A673 (cell line): ENCODE measurements around the gene TRPM8. TPM values are rescaled to one million over a fixed set of nuclear protein-coding genes. Genes with fewer than 3 reads are reported as not detected.
"Not testable (repeated sequence)": the region's sequence is repeated elsewhere in the genome, so short reads cannot be mapped to it uniquely, and the experiment has no call there.

Experiments used
- BruUV-seq: library from RNA; stranded (reverse); fragments of 400-500 nt; replicated peaks from 2 replicates; lab custom pipeline; 2021; lab: Mats Ljungman, UMichigan
- CTCF ChIA-PET: fragments of 300-600 bp; sonication (Branson Sonifier 250); formaldehyde crosslinking; loops from one replicate; lab custom pipeline; 2022; ENCODE audit warnings: antibody characterized with exemption; lab: Charles Lee
- POLR2A ChIA-PET: fragments of 300-600 bp; sonication (Branson Sonifier 250); formaldehyde crosslinking; loops from one replicate; lab custom pipeline; 2022; ENCODE audit warnings: antibody characterized with exemption; ENCODE audit not compliant: low non-redundant PET; lab: Charles Lee
- DNase-seq: peaks from one replicate; pipeline ENCODE4 v3.0.0-alpha.2; 2015; ENCODE audit warnings: low spot score
- H3K27ac ChIP-seq: fragments of 200-600 bp; sonication (generic); 2 replicates; pipeline ENCODE4 v1.5.1; 2016; ENCODE audit warnings: mixed run types, low read depth, mild to moderate bottlenecking, mixed read lengths, antibody characterized with exemption, low read length; ENCODE audit not compliant: poor library complexity, severe bottlenecking
- H3K27me3 ChIP-seq: fragments of 200-600 bp; sonication (generic); replicated peaks from 2 replicates; pipeline ENCODE4 v1.6.1; 2017; ENCODE audit warnings: mixed run types, low read depth, mild to moderate bottlenecking, mixed read lengths, antibody characterized with exemption, low read length; ENCODE audit not compliant: insufficient read depth, poor library complexity
- H3K36me3 ChIP-seq: fragments of 200-600 bp; sonication (generic); 2 replicates; pipeline ENCODE4 v1.6.1; 2016; ENCODE audit warnings: mixed run types, mild to moderate bottlenecking, mixed read lengths, antibody characterized with exemption, low read length; ENCODE audit not compliant: insufficient read depth, poor library complexity, severe bottlenecking
- H3K4me1 ChIP-seq: fragments of 200-600 bp; sonication (generic); 2 replicates; pipeline ENCODE4 v1.6.1; 2017; ENCODE audit warnings: mixed run types, mild to moderate bottlenecking, mixed read lengths, antibody characterized with exemption, low read length; ENCODE audit not compliant: insufficient read depth, poor library complexity, severe bottlenecking
- H3K4me3 ChIP-seq: fragments of 200-600 bp; sonication (generic); 2 replicates; pipeline ENCODE4 v1.5.1; 2016; ENCODE audit warnings: low read depth, mixed run types, mild to moderate bottlenecking, mixed read lengths, low read length; ENCODE audit not compliant: poor library complexity, severe bottlenecking
- H3K9me3 ChIP-seq: fragments of 200-600 bp; sonication (generic); 2 replicates; pipeline ENCODE4 v1.6.1; 2016; ENCODE audit warnings: mixed run types, low read depth, mild to moderate bottlenecking, mixed read lengths, antibody characterized with exemption, low read length; ENCODE audit not compliant: poor library complexity, severe bottlenecking
- CTCF ChIP-seq: fragments of 300-800, 200-600 bp; sonication (generic); conservative IDR thresholded peaks from 2 replicates; pipeline ENCODE4 v1.5.1; 2017; ENCODE audit warnings: low read depth, mild to moderate bottlenecking, antibody characterized with exemption, low read length, moderate library complexity, mixed read lengths
- EZH2 ChIP-seq: fragments of 200-600 bp; sonication (generic); IDR thresholded peaks from 2 replicates; pipeline ENCODE4 v1.6.1; 2017; ENCODE audit warnings: borderline replicate concordance, low read depth, mild to moderate bottlenecking, mixed read lengths, antibody characterized with exemption, low read length; ENCODE audit not compliant: poor library complexity, severe bottlenecking
- intact Hi-C: fragments of 100-400 bp; cut with micrococcal nuclease; formaldehyde crosslinking; loops from one replicate; pipeline ENCODE4 v1.10.0; 2022; ENCODE audit not compliant: unreplicated experiment
- total RNA-seq: library from RNA; stranded (reverse); gene quantifications from 2 replicates; pipeline ENCODE4 v1.2.3, GENCODE V29; 2021

TRPM8 gene
- total RNA-seq, 1 experiment from 2014 or later: 8.9 TPM

- intact Hi-C loops: no loop called here
- DNase-seq: no peak
- H3K27ac ChIP-seq: no peak overlapping the region
- ChIA-PET CTCF (no interaction called here), POLR2A (no interaction called here)
- TF ChIP-seq EZH2 (no peak), CTCF (no peak)
- H3K4me1 ChIP-seq: no peaks in the 10 kb centered on the region
- no TSS peak for BruUV-seq
- peaks cover 11% of the 10 kb centered on the region for H3K27me3 ChIP-seq
- H3K4me3 ChIP-seq: no peak overlapping the region
- no peaks in the 10 kb centered on the region for H3K36me3 ChIP-seq
- peaks cover 17% of the 10 kb centered on the region for H3K9me3 ChIP-seq
Observed at GRCh38 chr2:233882353-233882752, 34.8 kb upstream of the TRPM8 start.

GRCh38 chr2:233892793-233893192 is 24.4 kb upstream of the TRPM8 start:
- no peaks in the 10 kb centered on the region for H3K36me3 ChIP-seq
- H3K9me3 ChIP-seq: no peaks in the 10 kb centered on the region
- POLR2A ChIA-PET: no interaction called here
- no peak for DNase-seq
- CTCF ChIA-PET: no interaction called here
- no TSS peak for BruUV-seq
- intact Hi-C loops: no loop called here
- peaks cover 7% of the 10 kb centered on the region for H3K27me3 ChIP-seq
- no peak overlapping the region for H3K4me3 ChIP-seq
- no peak for TF ChIP-seq CTCF
- TF ChIP-seq EZH2: no peak
- no peak overlapping the region for H3K27ac ChIP-seq
- H3K4me1 ChIP-seq: no peaks in the 10 kb centered on the region

GRCh38 chr2:233896253-233896652 is 20.9 kb upstream of the TRPM8 start:
- H3K27ac ChIP-seq, POLR2A ChIA-PET, H3K36me3 ChIP-seq, CTCF ChIA-PET, H3K4me1 ChIP-seq, H3K9me3 ChIP-seq, DNase-seq, intact Hi-C loops, H3K4me3 ChIP-seq, BruUV-seq: not testable (repeated sequence)
- peaks cover 19% of the 10 kb centered on the region for H3K27me3 ChIP-seq

- Histone ChIP-seq H3K36me3 (no peaks in the 10 kb centered on the region), H3K4me3 (no peak overlapping the region), H3K9me3 (no peaks in the 10 kb centered on the region), H3K27ac (no peak overlapping the region), H3K4me1 (no peaks in the 10 kb centered on the region), H3K27me3 (peaks cover 22% of the 10 kb centered on the region)
- ChIA-PET POLR2A (no interaction called here), CTCF (no interaction called here)
- no peak for DNase-seq
- no TSS peak for BruUV-seq
- intact Hi-C loops: no loop called here
- TF ChIP-seq EZH2: no peak
- no peak for TF ChIP-seq CTCF
Observed at GRCh38 chr2:233901367-233901766, 15.8 kb upstream of the TRPM8 start.
